ENCODE measurements around the gene IMPDH1. TPM values are rescaled to one million over a fixed set of nuclear protein-coding genes. Genes with fewer than 3 reads are reported as not detected.

The IMPDH1 gene
- total RNA-seq, 4 donors from 2014 or later = 30.2 to 53.7 (median 41.6) TPM

DNA sequence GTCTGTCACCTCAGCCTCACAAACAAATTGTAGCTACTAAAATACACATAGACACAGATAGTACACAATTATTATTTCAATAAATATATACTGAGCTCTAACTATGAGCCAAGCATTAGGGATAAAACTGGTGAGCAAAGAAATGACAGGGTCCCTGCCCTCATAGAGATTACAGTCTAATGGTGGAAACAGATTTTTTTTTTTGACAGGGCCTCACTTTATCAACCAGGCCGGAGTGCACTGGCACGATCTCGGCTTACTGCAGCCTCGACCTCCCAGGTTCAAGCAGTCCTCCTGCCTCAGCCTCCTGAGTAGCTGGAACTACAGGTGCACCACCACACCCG, 65.4 kb downstream of the IMPDH1 start:
- H3K27me3 ChIP-seq = no peaks in the 10 kb centered on the region
- 87 to 90% methylated on average over 5 of the region's 5 CpGs for WGBS, 2 donors
- H3K4me3 ChIP-seq = no peak overlapping the region
- peaks cover 0 to 5% (median 0%) of the 10 kb centered on the region in 3 donors for H3K36me3 ChIP-seq
- H3K4me1 ChIP-seq = peaks cover 19 to 47% (median 21%) of the 10 kb centered on the region in 3 donors
- DNase-seq = no peak
- TF ChIP-seq, protein P1, sequence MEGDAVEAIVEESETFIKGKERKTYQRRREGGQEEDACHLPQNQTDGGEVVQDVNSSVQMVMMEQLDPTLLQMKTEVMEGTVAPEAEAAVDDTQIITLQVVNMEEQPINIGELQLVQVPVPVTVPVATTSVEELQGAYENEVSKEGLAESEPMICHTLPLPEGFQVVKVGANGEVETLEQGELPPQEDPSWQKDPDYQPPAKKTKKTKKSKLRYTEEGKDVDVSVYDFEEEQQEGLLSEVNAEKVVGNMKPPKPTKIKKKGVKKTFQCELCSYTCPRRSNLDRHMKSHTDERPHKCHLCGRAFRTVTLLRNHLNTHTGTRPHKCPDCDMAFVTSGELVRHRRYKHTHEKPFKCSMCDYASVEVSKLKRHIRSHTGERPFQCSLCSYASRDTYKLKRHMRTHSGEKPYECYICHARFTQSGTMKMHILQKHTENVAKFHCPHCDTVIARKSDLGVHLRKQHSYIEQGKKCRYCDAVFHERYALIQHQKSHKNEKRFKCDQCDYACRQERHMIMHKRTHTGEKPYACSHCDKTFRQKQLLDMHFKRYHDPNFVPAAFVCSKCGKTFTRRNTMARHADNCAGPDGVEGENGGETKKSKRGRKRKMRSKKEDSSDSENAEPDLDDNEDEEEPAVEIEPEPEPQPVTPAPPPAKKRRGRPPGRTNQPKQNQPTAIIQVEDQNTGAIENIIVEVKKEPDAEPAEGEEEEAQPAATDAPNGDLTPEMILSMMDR (IDR thresholded peaks at IDR 0.05) = no peak
- no peak for TF ChIP-seq POLR2A (IDR thresholded peaks at IDR 0.05)
- H3K9me3 ChIP-seq = no peaks in the 10 kb centered on the region
- H3K27ac ChIP-seq = no peak overlapping the region
- intact Hi-C loops (cut with DNase I) = no loop called here

DNA sequence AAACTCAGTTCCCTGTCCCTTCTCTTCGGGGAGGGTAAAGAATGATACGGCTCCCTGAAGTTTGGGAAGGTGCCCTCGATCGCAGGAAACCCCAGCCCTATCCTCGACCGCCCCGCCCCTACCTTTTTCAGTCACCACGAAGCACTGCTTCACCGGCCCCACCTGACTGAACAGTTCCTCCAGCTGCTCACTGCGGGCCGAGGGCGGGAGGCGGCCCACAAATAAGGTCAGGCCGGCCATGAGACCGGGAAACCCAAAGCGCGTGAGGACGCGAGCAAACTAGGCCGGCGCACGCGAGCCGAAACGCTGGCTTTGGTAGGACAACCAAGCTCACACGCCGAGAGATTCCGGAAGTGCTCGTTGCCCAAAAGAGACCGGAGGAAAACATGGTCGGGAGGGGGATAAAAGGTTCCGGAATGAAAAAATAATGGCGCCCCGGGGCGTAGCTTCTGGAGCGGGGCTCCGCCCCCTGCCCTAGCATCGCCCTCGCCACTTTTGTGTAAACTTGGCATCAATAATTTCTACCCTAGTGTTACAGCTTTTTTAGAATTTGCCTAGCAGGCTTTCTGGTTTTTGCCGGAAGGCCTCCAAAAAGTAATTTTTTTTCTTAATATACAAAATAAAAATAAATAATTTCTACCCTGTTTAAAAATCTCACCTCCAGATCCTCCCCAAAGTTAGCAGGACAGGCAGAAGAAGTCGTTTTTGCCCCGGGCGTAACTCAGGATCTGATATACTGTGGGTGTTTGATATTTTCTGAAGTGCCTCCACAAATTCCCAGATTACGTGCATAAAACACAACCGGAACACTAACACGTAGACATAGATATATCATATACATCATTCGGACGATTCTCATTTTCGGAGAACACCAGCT, 66.0 kb downstream of the IMPDH1 start, which contains the start of gene RBM28:
RBM28 (minus strand) TSS at position 355 of the 877 bp plus-strand sequence; CDS start at position 240, 115 bp downstream.
- peak; percentile 61 for DNase-seq
- peaks cover 0 to 11% (median 3%) of the 10 kb centered on the region in 3 donors for H3K36me3 ChIP-seq
- no peaks in the 10 kb centered on the region for H3K27me3 ChIP-seq
- peak within 1 kb of the TSS; percentile 56 to 85 (median 69) for H3K4me3 ChIP-seq
- H3K27ac ChIP-seq = peak within 1 kb of the TSS; percentile 76 to 91 (median 86)
- intact Hi-C loops (cut with DNase I) = no loop called here
- peaks cover 17 to 41% (median 19%) of the 10 kb centered on the region in 3 donors for H3K4me1 ChIP-seq
- no peaks in the 10 kb centered on the region for H3K9me3 ChIP-seq
- TF ChIP-seq, protein P1 (IDR thresholded peaks at IDR 0.05) = peak in 2 of 6 experiments; percentile 10 to 50
- TF ChIP-seq POLR2A (IDR thresholded peaks at IDR 0.05) = peak in 2 of 4 donors; percentile 13 to 51
- WGBS, 2 donors = 20 to 24% methylated on average over 24 to 29 of the region's 49 CpGs

Small RNA genes lying within 50 kb of the gene (small RNA-seq; reads per million reads assigned to genes)
- gene AC010655.1 = 0 reads per million in 4 donors
- 0 reads per million in 4 donors for gene RNU7-27P
- 0 reads per million in 4 donors for gene RNU7-54P

Other genes with a start within 250 kb of the IMPDH1 start
- gene LEP, start 168.7 kb downstream of the IMPDH1 start, total RNA-seq = not detected
- 10 to 100 TPM; 12.9 to 28.8 (median 18.7) TPM for gene RBM28, start 66.1 kb downstream of the IMPDH1 start, total RNA-seq
- gene PRRT4, start 48.3 kb downstream of the IMPDH1 start, total RNA-seq = 1 to 10 TPM in 3 of 4 donors, under 1 TPM in 1; 0.38 to 1.9 (median 1.5) TPM
- 10 to 100 TPM; 17.6 to 53.0 (median 21.9) TPM for gene HILPDA, start 45.9 kb upstream of the IMPDH1 start, total RNA-seq
- gene METTL2B, start 66.8 kb upstream of the IMPDH1 start, total RNA-seq = 10 to 100 TPM; 20.2 to 26.6 (median 24.5) TPM